Gastrocnemius medialis (tissue), 4 donors: Measurements from ENCODE around the gene MAOB. TPM values are rescaled to one million over a fixed set of nuclear protein-coding genes. Genes with fewer than 3 reads are reported as not detected.

ENCODE experiments used
- ATAC-seq, 2 donors: fragments of 150-250 bp; one replicate each; pipeline ENCODE4 v1.9.1; 2016
- DNase-seq, 2 donors: peaks; one replicate each; pipeline ENCODE4 v3.0.0-alpha.2; 2019
- H3K27ac ChIP-seq, 4 donors: fragments of 200-600 bp; sonication (generic); 1 replicate in 1 of 4; 2 replicates in 3 of 4; pipeline ENCODE4 v1.5.1; 2016 to 2018; ENCODE audit warnings: mild to moderate bottlenecking in 2 of 4, moderate library complexity in 1 of 4
- H3K27me3 ChIP-seq, 3 donors: fragments of 200-600 bp; sonication (generic) in 2 of 3; 1 replicate in 1 of 3; 2 replicates in 2 of 3; pipeline versions ENCODE4 v1.5.1 to v1.6.0; 2016 to 2019; ENCODE audit warnings: mild to moderate bottlenecking in 1 of 3, moderate library complexity in 1 of 3
- H3K36me3 ChIP-seq, 2 donors: fragments of 200-600 bp; sonication (generic) in 1 of 2; one replicate each; pipeline ENCODE4 v1.5.1; 2017 to 2018
- H3K4me1 ChIP-seq, 2 donors: fragments of 200-600 bp; sonication (generic) in 1 of 2; one replicate each; pipeline ENCODE4 v1.5.1; 2016 to 2017; ENCODE audit warnings: mild to moderate bottlenecking in 2 of 2
- H3K4me3 ChIP-seq, 4 donors: fragments of 200-600 bp; sonication (generic) in 3 of 4; 1 replicate in 1 of 4; 2 replicates in 3 of 4; pipeline ENCODE4 v1.5.1; 2016 to 2019; ENCODE audit warnings: mild to moderate bottlenecking in 2 of 4
- H3K9me3 ChIP-seq, 3 donors: fragments of 200-600 bp; sonication (generic) in 2 of 3; 1 replicate in 1 of 3; 2 replicates in 2 of 3; pipeline ENCODE4 v1.5.1; 2016 to 2019
- CTCF ChIP-seq, 5 experiments: fragments of 450-650 bp in 3 of 5; fragments of 200-600 bp in 2 of 5; sonication (generic) in 2 of 5; IDR thresholded peaks in 4 of 5; conservative IDR thresholded peaks in 1 of 5; 1 replicate in 4 of 5; 2 replicates in 1 of 5; pipeline ENCODE4 v1.5.1; 2016 to 2019; ENCODE audit warnings: antibody characterized with exemption in 5 of 5, mild to moderate bottlenecking in 3 of 5, moderate library complexity in 3 of 5
- POLR2A ChIP-seq, 2 donors: fragments of 450-650 bp; IDR thresholded peaks; one replicate each; pipeline ENCODE4 v1.6.1; 2017; ENCODE audit warnings: antibody characterized with exemption in 2 of 2, mild to moderate bottlenecking in 2 of 2, moderate library complexity in 2 of 2
- in situ Hi-C, 4 donors: fragments of 200-750 bp; cut with MboI; loops; one replicate each; pipeline versions ENCODE4 v1.15.0 to v1.8.0; 2017; ENCODE audit warnings: low sequenced_read_pairs in 4 of 4
- intact Hi-C: fragments of 100-400 bp; cut with DNase I; formaldehyde crosslinking; loops from one replicate; pipeline ENCODE4 v1.15.1; 2023; ENCODE audit warnings: low total_unique reads
- total RNA-seq, 4 donors: library from RNA; depleted of rRNA; stranded (reverse); fragments of >200 nt; gene quantifications; one replicate each; pipeline versions ENCODE4 v1.1.0 to v1.2.3, GENCODE V29; 2016

The MAOB gene
- total RNA-seq, 4 donors from 2014 or later = 7.8 to 34.5 (median 29.3) TPM

- H3K9me3 ChIP-seq = peaks cover 0 to 7% (median 0%) of the 10 kb centered on the region in 3 donors
- TF ChIP-seq POLR2A (IDR thresholded peaks at IDR 0.05) = no peak
- no peak for TF ChIP-seq CTCF (IDR thresholded peaks at IDR 0.05 in 4 of 5, conservative IDR thresholded peaks at IDR 0.05 in 1 of 5)
- ATAC-seq (no peak), DNase-seq (no peak)
- intact Hi-C loops = no loop called here
- no peaks in the 10 kb centered on the region for H3K27me3 ChIP-seq
- H3K4me1 ChIP-seq = peaks cover 0 to under 1% of the 10 kb centered on the region in 2 donors
- in situ Hi-C loops = no loop called here
- H3K36me3 ChIP-seq = no peaks in the 10 kb centered on the region
- H3K27ac ChIP-seq = no peak overlapping the region
- no peak overlapping the region for H3K4me3 ChIP-seq
These were observed 3.4 kb upstream of the MAOB start for GRCh38 chrX:43885617-43886016.

- peak in 1 of 2 donors; percentile 48 for DNase-seq
- ATAC-seq = peak; percentile 44 to 69
- Histone ChIP-seq H3K27ac (peak overlapping the region; percentile 79 to 88 (median 82)), H3K9me3 (no peaks in the 10 kb centered on the region), H3K27me3 (no peaks in the 10 kb centered on the region), H3K4me3 (peak overlapping the region; percentile 51 to 68 (median 58)), H3K4me1 (peaks cover 0 to 8% of the 10 kb centered on the region in 2 donors), H3K36me3 (no peaks in the 10 kb centered on the region)
- TF ChIP-seq POLR2A (IDR thresholded peaks at IDR 0.05) = no peak
- no peak for TF ChIP-seq CTCF (IDR thresholded peaks at IDR 0.05 in 4 of 5, conservative IDR thresholded peaks at IDR 0.05 in 1 of 5)
- intact Hi-C loops = no loop called here
- in situ Hi-C loops = no loop called here
These were observed 598 bp downstream of the MAOB start for GRCh38 chrX:43881410-43882293.

- intact Hi-C loops = no loop called here
- H3K4me1 ChIP-seq = peaks cover 0 to 8% of the 10 kb centered on the region in 2 donors
- in situ Hi-C loops = no loop called here
- DNase-seq (no peak), ATAC-seq (no peak)
- no peaks in the 10 kb centered on the region for H3K9me3 ChIP-seq
- TF ChIP-seq POLR2A (IDR thresholded peaks at IDR 0.05) (no peak), CTCF (IDR thresholded peaks at IDR 0.05 in 4 of 5, conservative IDR thresholded peaks at IDR 0.05 in 1 of 5) (no peak)
- peak overlapping the region in 3 of 4 donors; percentile 56 to 68 (median 59) for H3K4me3 ChIP-seq
- H3K27me3 ChIP-seq = no peaks in the 10 kb centered on the region
- peak overlapping the region; percentile 79 to 88 (median 82) for H3K27ac ChIP-seq
- no peaks in the 10 kb centered on the region for H3K36me3 ChIP-seq
These were observed 1.8 kb downstream of the MAOB start for GRCh38 chrX:43880425-43880824.

- H3K27me3 ChIP-seq = no peaks in the 10 kb centered on the region
- peak overlapping the region; percentile 33 to 88 (median 80) for H3K27ac ChIP-seq
- DNase-seq (no peak), ATAC-seq (no peak)
- intact Hi-C loops = no loop called here
- peaks cover 0 to 8% of the 10 kb centered on the region in 2 donors for H3K4me1 ChIP-seq
- in situ Hi-C loops = no loop called here
- no peaks in the 10 kb centered on the region for H3K9me3 ChIP-seq
- TF ChIP-seq POLR2A (IDR thresholded peaks at IDR 0.05) (no peak), CTCF (IDR thresholded peaks at IDR 0.05 in 4 of 5, conservative IDR thresholded peaks at IDR 0.05 in 1 of 5) (no peak)
- H3K4me3 ChIP-seq = no peak overlapping the region
- H3K36me3 ChIP-seq = no peaks in the 10 kb centered on the region
These were observed 3.2 kb downstream of the MAOB start for GRCh38 chrX:43878906-43879526.
